ENCODE results near the gene ELK4. TPM values are rescaled to one million over a fixed set of nuclear protein-coding genes. Genes with fewer than 3 reads are reported as not detected.

The ELK4 gene
- total RNA-seq, 2 donors from 2014 or later: 18.8 to 19.1 TPM

DNA sequence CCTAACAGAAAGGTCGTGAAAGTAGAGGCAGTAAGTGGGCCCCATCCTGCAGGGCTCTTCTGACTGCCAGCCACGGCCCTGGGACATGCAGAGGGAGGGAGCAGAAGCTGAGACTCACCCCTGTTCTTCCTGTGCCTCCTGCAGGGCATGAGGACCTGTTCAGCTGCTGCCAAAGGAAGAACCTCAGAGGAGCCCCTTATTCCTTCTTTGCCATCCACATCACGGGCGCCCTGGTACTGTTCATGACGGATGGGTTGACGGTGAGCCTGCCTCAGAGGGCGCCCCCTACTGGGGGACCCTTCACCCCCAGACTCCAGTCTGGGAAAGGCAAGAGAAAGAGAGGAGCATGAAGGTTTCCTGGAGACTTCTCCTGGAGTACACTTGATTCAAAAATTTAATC, 47.1 kb downstream of the ELK4 start:
- Histone ChIP-seq H3K36me3 (no peaks in the 10 kb centered on the region), H3K27ac (no peak overlapping the region), H3K4me1 (peaks cover 0 to 8% of the 10 kb centered on the region in 2 donors), H3K27me3 (no peaks in the 10 kb centered on the region), H3K9me3 (no peaks in the 10 kb centered on the region), H3K4me3 (no peak overlapping the region)
- no peak for DNase-seq (ENCODE audit: low spot score)
- TF ChIP-seq, protein P1, sequence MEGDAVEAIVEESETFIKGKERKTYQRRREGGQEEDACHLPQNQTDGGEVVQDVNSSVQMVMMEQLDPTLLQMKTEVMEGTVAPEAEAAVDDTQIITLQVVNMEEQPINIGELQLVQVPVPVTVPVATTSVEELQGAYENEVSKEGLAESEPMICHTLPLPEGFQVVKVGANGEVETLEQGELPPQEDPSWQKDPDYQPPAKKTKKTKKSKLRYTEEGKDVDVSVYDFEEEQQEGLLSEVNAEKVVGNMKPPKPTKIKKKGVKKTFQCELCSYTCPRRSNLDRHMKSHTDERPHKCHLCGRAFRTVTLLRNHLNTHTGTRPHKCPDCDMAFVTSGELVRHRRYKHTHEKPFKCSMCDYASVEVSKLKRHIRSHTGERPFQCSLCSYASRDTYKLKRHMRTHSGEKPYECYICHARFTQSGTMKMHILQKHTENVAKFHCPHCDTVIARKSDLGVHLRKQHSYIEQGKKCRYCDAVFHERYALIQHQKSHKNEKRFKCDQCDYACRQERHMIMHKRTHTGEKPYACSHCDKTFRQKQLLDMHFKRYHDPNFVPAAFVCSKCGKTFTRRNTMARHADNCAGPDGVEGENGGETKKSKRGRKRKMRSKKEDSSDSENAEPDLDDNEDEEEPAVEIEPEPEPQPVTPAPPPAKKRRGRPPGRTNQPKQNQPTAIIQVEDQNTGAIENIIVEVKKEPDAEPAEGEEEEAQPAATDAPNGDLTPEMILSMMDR (IDR thresholded peaks at IDR 0.05): no peak

GRCh38 chr1:205583461-205584130, 48.2 kb downstream of the ELK4 start:
- Histone ChIP-seq H3K36me3 (no peaks in the 10 kb centered on the region), H3K9me3 (no peaks in the 10 kb centered on the region), H3K4me3 (no peak overlapping the region), H3K27me3 (no peaks in the 10 kb centered on the region), H3K27ac (no peak overlapping the region), H3K4me1 (peaks cover 0 to 8% of the 10 kb centered on the region in 2 donors)
- DNase-seq (ENCODE audit: low spot score): no peak
- TF ChIP-seq, protein P1 (IDR thresholded peaks at IDR 0.05): no peak

DNA sequence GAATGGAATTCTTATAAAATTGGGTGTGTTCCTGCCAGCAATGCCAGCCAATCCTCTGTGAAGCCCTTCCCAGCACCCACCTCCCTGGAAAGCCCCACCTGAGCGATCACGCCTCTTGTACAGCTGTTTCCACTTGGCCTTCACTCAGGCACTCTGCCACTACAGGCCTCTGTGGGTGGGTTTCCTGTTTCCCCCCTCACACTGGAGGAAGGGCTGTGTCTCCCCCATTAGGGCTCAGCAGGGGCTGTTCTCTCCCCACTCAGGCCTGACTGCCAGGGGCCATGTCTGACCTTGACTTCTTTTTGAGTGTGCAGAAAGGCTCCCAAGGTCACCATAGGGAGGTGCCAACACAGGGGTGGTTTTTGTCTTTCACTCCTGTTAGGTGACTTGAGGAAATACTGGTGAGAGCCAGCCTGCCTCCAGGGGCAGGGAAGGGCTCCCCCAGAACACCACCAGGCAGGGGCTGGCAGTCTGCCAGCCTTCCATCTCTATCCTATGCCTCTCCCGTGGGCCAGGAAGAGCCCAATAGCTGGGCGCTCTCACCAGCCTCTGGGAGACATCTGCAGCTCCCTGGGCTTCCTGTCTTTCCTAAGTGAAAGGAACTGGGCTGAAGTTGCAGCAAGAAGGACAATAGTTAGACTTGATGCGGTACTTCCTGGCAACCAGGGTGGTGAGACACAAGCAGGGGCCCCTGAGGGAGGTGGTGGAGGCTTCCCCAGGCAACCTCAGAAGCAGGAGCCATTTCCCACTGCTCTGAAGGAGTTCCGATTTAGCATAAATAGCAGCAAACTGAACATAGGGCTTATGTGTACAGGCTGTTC, 49.1 kb downstream of the ELK4 start:
- TF ChIP-seq, protein P1 (IDR thresholded peaks at IDR 0.05): no peak
- Histone ChIP-seq H3K27me3 (no peaks in the 10 kb centered on the region), H3K4me1 (peaks cover 0 to 8% of the 10 kb centered on the region in 2 donors), H3K36me3 (no peaks in the 10 kb centered on the region), H3K9me3 (no peaks in the 10 kb centered on the region), H3K4me3 (no peak overlapping the region), H3K27ac (peak overlapping the region in 1 of 2 donors; percentile 1)
- DNase-seq (ENCODE audit: low spot score): no peak

DNA sequence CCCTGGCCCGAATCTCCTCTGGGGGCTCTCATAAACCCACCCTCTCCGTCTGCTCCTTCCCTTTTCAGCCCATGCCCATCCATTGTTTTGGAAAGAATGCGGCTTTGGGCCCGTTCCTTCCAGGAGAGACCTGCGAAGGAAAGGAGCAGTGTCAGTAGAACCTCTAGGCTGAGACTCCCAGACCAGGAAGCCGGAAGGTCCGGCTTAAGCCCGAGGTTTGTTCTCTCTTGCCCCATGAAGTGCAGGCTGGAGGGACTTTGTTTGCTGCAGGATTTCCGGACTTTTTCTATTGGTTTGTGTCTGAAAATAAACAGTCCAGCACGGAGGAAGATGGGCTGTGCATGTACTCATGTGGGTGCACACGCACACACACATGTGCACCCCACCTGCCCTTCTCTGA, 49.8 kb downstream of the ELK4 start:
- TF ChIP-seq, protein P1 (IDR thresholded peaks at IDR 0.05): no peak
- H3K4me1 ChIP-seq: peaks cover 0 to 8% of the 10 kb centered on the region in 2 donors
- no peaks in the 10 kb centered on the region for H3K27me3 ChIP-seq
- no peaks in the 10 kb centered on the region for H3K9me3 ChIP-seq
- H3K27ac ChIP-seq: no peak overlapping the region
- no peak for DNase-seq (ENCODE audit: low spot score)
- no peak overlapping the region for H3K4me3 ChIP-seq
- H3K36me3 ChIP-seq: no peaks in the 10 kb centered on the region

DNA sequence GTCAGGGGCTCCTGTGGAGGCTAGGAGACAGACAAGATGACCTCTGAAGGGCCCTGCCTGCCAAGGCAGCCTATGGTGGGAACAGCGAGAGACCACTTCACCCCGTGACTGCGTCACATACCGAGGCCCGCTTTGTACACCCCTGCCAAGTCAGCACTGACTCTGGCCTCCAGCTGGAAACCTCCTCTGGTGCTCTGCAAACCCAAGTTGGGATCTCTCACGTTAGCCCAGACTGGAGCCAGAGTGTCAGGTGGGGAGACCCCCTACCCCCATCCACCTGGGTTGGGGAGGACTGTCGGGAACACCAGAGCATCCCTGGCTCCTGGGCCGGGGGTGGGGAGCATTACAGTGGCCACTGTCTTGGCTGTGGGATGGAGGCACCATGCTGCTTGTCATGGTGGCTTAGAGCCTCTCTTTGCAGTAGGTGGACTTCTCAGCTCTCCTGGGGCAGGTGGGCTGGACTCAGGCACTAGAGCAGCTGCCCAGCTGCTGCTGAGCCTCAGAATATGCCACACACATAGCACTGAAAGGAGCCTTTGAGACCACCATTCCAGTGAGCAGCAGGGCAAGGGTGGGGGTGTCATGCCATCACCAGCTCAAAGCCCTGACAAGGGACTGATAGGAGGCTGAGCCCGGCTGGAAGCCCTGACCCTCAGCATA, 50.4 kb downstream of the ELK4 start:
- no peaks in the 10 kb centered on the region for H3K27me3 ChIP-seq

More for the DNA sequence above, 50.4 kb downstream of the ELK4 start:
- Histone ChIP-seq H3K4me1 (peaks cover 0 to 8% of the 10 kb centered on the region in 2 donors), H3K4me3 (no peak overlapping the region), H3K27ac (no peak overlapping the region), H3K36me3 (no peaks in the 10 kb centered on the region), H3K9me3 (no peaks in the 10 kb centered on the region)
- TF ChIP-seq, protein P1 (IDR thresholded peaks at IDR 0.05): no peak
- DNase-seq (ENCODE audit: low spot score): no peak

Measured in right atrium auricular region (tissue), 2 donors.